Spleen (tissue), 7 donors: Measurements from ENCODE around the gene PTGES.

Experiments used
- CTCF ChIP-seq, 11 experiments: fragments of 200-600 bp in 7 of 11; fragments of 450-650 bp in 4 of 11; sonication (generic) in 4 of 11; IDR thresholded peaks in 8 of 11; conservative IDR thresholded peaks in 3 of 11; 1 replicate in 7 of 11; 2 replicates in 4 of 11; pipeline versions ENCODE4 v1.4.0 to v1.8.0; 2016 to 2021; ENCODE audit warnings: antibody characterized with exemption in 11 of 11, inconsistent platforms in 4 of 11, mild to moderate bottlenecking in 1 of 11
- POLR2A ChIP-seq, 3 donors: fragments of 450-650 bp; IDR thresholded peaks; one replicate each; pipeline ENCODE4 v1.5.1; 2017; ENCODE audit warnings: antibody characterized with exemption in 3 of 3, mild to moderate bottlenecking in 1 of 3
- POLR2AphosphoS5 ChIP-seq, 3 donors: sonication (generic); formaldehyde crosslinking; IDR thresholded peaks; one replicate each; pipeline ENCODE4 v1.5.1; 2017; ENCODE audit warnings: antibody characterized with exemption in 3 of 3
- donor health status: DM: no; HTN: no; CAD: no; lungs with moderate emphysema.
- donor health status: DM: no; HTN: no; CAD: no.
- donor health status: DM: no; HTN: no; CAD: no.

DNA sequence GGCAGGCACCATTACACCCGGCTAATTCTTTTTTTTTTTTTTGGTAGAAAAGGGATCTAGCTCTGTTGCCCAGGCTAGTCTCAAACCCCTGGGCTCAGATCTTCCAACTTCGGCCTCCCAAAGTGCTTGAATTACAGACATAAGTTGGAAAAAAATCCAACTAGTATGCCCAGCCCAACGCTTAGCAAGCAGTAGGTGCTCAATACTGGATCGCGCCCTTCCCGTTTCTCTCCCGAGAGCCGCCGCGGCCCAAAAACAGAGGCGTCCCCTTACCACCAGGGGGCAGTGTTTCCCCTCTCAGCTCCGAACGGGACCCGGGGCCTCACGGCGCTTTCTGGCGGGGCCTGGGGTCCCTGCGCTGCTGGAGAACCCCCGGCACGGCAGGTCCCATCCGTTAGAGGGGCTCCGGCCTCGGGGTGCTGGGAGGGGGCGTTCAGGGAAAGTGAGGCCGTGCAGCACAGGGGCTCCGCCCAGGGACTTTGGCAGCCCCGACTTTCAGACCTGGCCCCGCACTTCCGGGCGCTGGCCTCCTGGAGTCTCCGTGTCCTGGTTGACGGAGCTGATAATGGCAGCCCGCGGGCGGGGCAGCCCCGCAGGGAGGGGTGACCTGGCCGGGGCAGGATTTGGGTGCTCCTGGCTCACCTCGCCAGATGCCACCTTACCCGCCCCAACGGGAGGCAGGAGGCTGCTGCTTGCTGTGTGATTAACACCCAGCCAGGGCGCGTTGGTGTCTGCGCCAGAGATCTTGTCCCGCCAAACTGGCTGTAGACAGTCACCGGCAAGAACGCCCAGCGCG lies 15.2 kb downstream of the PTGES start:
- TF ChIP-seq CTCF (IDR thresholded peaks at IDR 0.05 in 8 of 11, conservative IDR thresholded peaks at IDR 0.05 in 3 of 11) (peak; percentile 84 to 99 (median 97)), POLR2A (IDR thresholded peaks at IDR 0.05) (no peak), POLR2AphosphoS5 (IDR thresholded peaks at IDR 0.05) (peak; percentile 34 to 66 (median 52))
